Measurements from ENCODE around the gene HUS1B.

HUS1B gene

DNA sequence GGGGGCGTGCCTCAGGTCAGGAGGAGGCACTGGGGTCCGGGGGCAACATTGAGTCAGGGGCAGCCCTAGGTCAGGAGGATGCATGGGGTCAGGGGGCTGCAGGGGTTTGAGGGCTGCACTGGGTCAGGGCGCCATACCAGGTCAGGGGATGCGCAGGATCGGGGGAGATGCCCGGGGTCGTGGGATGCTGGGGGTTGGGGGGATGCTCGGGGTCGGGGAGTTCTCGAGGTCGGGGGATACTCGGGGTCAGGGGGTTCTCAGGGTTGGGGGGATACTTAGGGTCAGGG lies 36.8 kb upstream of the HUS1B start:
- TF ChIP-seq, protein P1, sequence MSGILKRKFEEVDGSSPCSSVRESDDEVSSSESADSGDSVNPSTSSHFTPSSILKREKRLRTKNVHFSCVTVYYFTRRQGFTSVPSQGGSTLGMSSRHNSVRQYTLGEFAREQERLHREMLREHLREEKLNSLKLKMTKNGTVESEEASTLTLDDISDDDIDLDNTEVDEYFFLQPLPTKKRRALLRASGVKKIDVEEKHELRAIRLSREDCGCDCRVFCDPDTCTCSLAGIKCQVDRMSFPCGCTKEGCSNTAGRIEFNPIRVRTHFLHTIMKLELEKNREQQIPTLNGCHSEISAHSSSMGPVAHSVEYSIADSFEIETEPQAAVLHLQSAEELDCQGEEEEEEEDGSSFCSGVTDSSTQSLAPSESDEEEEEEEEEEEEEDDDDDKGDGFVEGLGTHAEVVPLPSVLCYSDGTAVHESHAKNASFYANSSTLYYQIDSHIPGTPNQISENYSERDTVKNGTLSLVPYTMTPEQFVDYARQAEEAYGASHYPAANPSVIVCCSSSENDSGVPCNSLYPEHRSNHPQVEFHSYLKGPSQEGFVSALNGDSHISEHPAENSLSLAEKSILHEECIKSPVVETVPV (CRISPR knock-in tag; IDR thresholded peaks at IDR 0.05), result no peak
- TF ChIP-seq ZC3H10 (CRISPR knock-in tag; IDR thresholded peaks at IDR 0.05) (no peak), TCF4 (CRISPR knock-in tag; IDR thresholded peaks at IDR 0.05; ENCODE audit: borderline replicate concordance) (no peak), GLIS3 (CRISPR knock-in tag; IDR thresholded peaks at IDR 0.05) (no peak), RARB (CRISPR knock-in tag; IDR thresholded peaks at IDR 0.05) (no peak), SNAI2 (CRISPR knock-in tag; IDR thresholded peaks at IDR 0.05) (no peak)
- ATAC-seq, result no peak

DNA sequence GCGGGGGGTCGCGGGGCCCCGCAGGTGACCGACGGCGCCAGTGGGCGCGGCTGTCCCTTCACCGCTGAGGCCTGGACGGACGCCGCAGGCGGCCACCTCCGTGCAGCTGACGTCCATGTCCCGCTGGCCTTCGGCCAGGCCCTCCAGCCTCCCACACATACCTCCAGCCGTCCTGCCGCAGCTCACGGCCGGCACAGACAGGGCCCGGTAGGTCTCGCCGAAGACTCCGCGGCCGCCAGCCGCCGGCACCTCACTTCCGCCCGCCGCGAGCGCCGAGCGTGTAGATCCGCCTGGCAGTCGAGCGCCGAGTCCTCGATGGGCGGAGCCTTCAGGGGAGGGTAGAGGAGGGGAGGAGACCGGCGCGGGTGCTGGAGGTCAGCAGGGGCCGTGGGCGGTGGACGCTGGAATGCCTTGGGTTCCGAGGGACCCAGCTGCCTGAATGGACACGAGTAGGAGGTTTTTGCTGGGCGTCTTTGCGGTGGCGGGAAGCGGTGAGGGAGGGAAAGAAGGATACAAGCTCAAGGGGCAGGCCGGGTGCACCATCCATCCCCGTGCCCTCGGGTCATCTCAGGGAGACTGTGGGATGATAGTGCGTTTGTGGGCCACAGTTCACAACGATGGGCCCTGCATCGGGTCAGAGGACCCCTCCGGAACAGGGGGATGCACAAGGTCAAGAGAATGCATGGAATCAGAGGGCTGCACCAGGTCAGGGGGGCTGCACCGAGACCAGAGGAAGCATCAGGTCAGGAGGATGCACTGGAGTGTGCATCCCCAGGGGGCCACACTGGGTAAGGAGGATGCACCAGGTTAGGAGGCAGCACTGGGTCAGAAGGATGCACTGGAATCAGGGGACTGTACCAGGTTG lies 36.2 kb upstream of the HUS1B start, which contains the start of gene EXOC2:
TSS of gene EXOC2 (minus strand) at position 282 of the 865 bp plus-strand sequence. CDS start 55,321 bp downstream, outside the sequence.
- TF ChIP-seq, protein P2, sequence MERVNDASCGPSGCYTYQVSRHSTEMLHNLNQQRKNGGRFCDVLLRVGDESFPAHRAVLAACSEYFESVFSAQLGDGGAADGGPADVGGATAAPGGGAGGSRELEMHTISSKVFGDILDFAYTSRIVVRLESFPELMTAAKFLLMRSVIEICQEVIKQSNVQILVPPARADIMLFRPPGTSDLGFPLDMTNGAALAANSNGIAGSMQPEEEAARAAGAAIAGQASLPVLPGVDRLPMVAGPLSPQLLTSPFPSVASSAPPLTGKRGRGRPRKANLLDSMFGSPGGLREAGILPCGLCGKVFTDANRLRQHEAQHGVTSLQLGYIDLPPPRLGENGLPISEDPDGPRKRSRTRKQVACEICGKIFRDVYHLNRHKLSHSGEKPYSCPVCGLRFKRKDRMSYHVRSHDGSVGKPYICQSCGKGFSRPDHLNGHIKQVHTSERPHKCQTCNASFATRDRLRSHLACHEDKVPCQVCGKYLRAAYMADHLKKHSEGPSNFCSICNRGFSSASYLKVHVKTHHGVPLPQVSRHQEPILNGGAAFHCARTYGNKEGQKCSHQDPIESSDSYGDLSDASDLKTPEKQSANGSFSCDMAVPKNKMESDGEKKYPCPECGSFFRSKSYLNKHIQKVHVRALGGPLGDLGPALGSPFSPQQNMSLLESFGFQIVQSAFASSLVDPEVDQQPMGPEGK (CRISPR knock-in tag; IDR thresholded peaks at IDR 0.05; ENCODE audit: borderline replicate concordance), result no peak
- TF ChIP-seq TOX (CRISPR knock-in tag; IDR thresholded peaks at IDR 0.05; ENCODE audit: borderline replicate concordance) (no peak), ZNF70 (CRISPR knock-in tag; IDR thresholded peaks at IDR 0.05) (no peak), CSDC2 (CRISPR knock-in tag; IDR thresholded peaks at IDR 0.05) (no peak), ZNF565 (CRISPR knock-in tag; conservative IDR thresholded peaks at IDR 0.05; ENCODE audit: low read depth) (no peak), PPARA (CRISPR knock-in tag; IDR thresholded peaks at IDR 0.05; ENCODE audit: borderline replicate concordance) (no peak), ESRRG (CRISPR knock-in tag; IDR thresholded peaks at IDR 0.05) (no peak)
- TF ChIP-seq, protein P1 (CRISPR knock-in tag; IDR thresholded peaks at IDR 0.05), result no peak
- peak; percentile 95 for ATAC-seq

GRCh38 chr6:692356-692851 lies 35.5 kb upstream of the HUS1B start:
- TF ChIP-seq ZFP3 (CRISPR knock-in tag; IDR thresholded peaks at IDR 0.05) (peak; percentile 63), ZFP30 (CRISPR knock-in tag; IDR thresholded peaks at IDR 0.05) (no peak), SNAI2 (CRISPR knock-in tag; IDR thresholded peaks at IDR 0.05) (no peak), CSDC2 (CRISPR knock-in tag; IDR thresholded peaks at IDR 0.05) (no peak)
- peak; percentile 86 for ATAC-seq

- TF ChIP-seq, protein P1 (CRISPR knock-in tag; IDR thresholded peaks at IDR 0.05), result no peak
- TF ChIP-seq ZNF565 (CRISPR knock-in tag; conservative IDR thresholded peaks at IDR 0.05; ENCODE audit: low read depth), result no peak
- TF ChIP-seq TCF4 (CRISPR knock-in tag; IDR thresholded peaks at IDR 0.05; ENCODE audit: borderline replicate concordance), result no peak
- TF ChIP-seq TSHZ2 (CRISPR knock-in tag; IDR thresholded peaks at IDR 0.05), result no peak
- no peak for TF ChIP-seq BACH2 (CRISPR knock-in tag; IDR thresholded peaks at IDR 0.05; ENCODE audit: borderline replicate concordance)
- no peak for TF ChIP-seq ARNTL (CRISPR knock-in tag; IDR thresholded peaks at IDR 0.05; ENCODE audit: borderline replicate concordance, low read depth)
- TF ChIP-seq ZNF70 (CRISPR knock-in tag; IDR thresholded peaks at IDR 0.05), result no peak
- no peak for TF ChIP-seq SNAI2 (CRISPR knock-in tag; IDR thresholded peaks at IDR 0.05)
- no peak for ATAC-seq
Observed at GRCh38 chr6:689223-689622, 32.3 kb upstream of the HUS1B start.

Data from SK-N-SH treated with all-trans-retinoic acid at 6 μM for 48 hours (cell line).